Spleen (tissue), 11 donors: Measurements from ENCODE around the gene TMTC2. TPM values are rescaled to one million over a fixed set of nuclear protein-coding genes. Genes with fewer than 3 reads are reported as not detected.

Source experiments
- DNase-seq: peaks from one replicate; pipeline ENCODE4 v3.0.0-alpha.2; 2020
- H3K27ac ChIP-seq, 8 donors: fragments of 200-600 bp; sonication (generic) in 7 of 8; 1 replicate in 4 of 8; 2 replicates in 4 of 8; pipeline versions ENCODE4 v1.5.0 to v1.8.0; 2016 to 2021; ENCODE audit warnings: inconsistent platforms in 4 of 8, mild to moderate bottlenecking in 4 of 8, moderate library complexity in 1 of 8
- H3K27me3 ChIP-seq, 7 donors: fragments of 200-600 bp; sonication (generic) in 6 of 7; replicated peaks in 1 of 7; 1 replicate in 4 of 7; 2 replicates in 3 of 7; pipeline versions ENCODE4 v1.5.0 to v1.8.0; 2016 to 2021; ENCODE audit warnings: inconsistent platforms in 3 of 7, mild to moderate bottlenecking in 1 of 7
- H3K36me3 ChIP-seq, 6 donors: fragments of 200-600 bp; sonication (generic) in 5 of 6; 1 replicate in 4 of 6; 2 replicates in 2 of 6; pipeline versions ENCODE4 v1.5.0 to v1.8.0; 2016 to 2021; ENCODE audit warnings: inconsistent platforms in 2 of 6
- H3K4me1 ChIP-seq, 6 donors: fragments of 200-600 bp; sonication (generic) in 5 of 6; 1 replicate in 3 of 6; 2 replicates in 3 of 6; pipeline versions ENCODE4 v1.5.0 to v1.8.0; 2016 to 2021; ENCODE audit warnings: inconsistent platforms in 3 of 6
- H3K4me3 ChIP-seq, 8 donors: fragments of 200-600 bp; sonication (generic) in 7 of 8; 1 replicate in 4 of 8; 2 replicates in 4 of 8; pipeline versions ENCODE4 v1.5.0 to v1.8.0; 2016 to 2021; ENCODE audit warnings: inconsistent platforms in 4 of 8, mild to moderate bottlenecking in 4 of 8, moderate library complexity in 2 of 8
- H3K9me3 ChIP-seq, 8 donors: fragments of 200-600 bp; sonication (generic) in 7 of 8; 1 replicate in 4 of 8; 2 replicates in 4 of 8; pipeline versions ENCODE4 v1.5.0 to v1.8.0; 2016 to 2021; ENCODE audit warnings: inconsistent platforms in 4 of 8
- POLR2A ChIP-seq, 3 donors: fragments of 450-650 bp; IDR thresholded peaks; one replicate each; pipeline ENCODE4 v1.5.1; 2017; ENCODE audit warnings: antibody characterized with exemption in 3 of 3, mild to moderate bottlenecking in 1 of 3
- POLR2AphosphoS5 ChIP-seq, 3 donors: sonication (generic); formaldehyde crosslinking; IDR thresholded peaks; one replicate each; pipeline ENCODE4 v1.5.1; 2017; ENCODE audit warnings: antibody characterized with exemption in 3 of 3
- WGBS, 5 donors: extraction: QIAGEN DNeasy Blood & Tissue Kit in 3 of 5; methylation state at CpG; one replicate each; pipeline versions ENCODE4 v1.1.5 to v1.1.7; 2013 to 2018; 5-methylcytosine and 5-hydroxymethylcytosine counted together
- intact Hi-C: fragments of 100-400 bp; cut with DNase I; formaldehyde crosslinking; loops from one replicate; pipeline ENCODE4 v1.15.0; 2023; ENCODE audit warnings: low total_unique reads
- polyA plus RNA-seq, 3 donors: library from polyadenylated mRNA; stranded (reverse); fragments of 200-250 nt; gene quantifications; one replicate each; pipeline ENCODE4 v1.2.1, GENCODE V29; 2013
- total RNA-seq, 7 donors: library from RNA; depleted of rRNA in 3 of 7; stranded (reverse); fragments of >200 nt in 3 of 7; fragmentation: NEBNext Ultra II Directional in 4 of 7; extraction: Animal tissue kit (Norgen Biotek cat#: 25700) in 4 of 7; gene quantifications; one replicate each; pipeline versions ENCODE4 v1.1.0 to v1.2.1, GENCODE V29; 2016 to 2021
- TF ChIP-seq, protein P1 (sequence below), 11 experiments: fragments of 200-600 bp in 7 of 11; fragments of 450-650 bp in 4 of 11; sonication (generic) in 4 of 11; IDR thresholded peaks in 8 of 11; conservative IDR thresholded peaks in 3 of 11; 1 replicate in 7 of 11; 2 replicates in 4 of 11; pipeline versions ENCODE4 v1.4.0 to v1.8.0; 2016 to 2021; ENCODE audit warnings: antibody characterized with exemption in 11 of 11, inconsistent platforms in 4 of 11, mild to moderate bottlenecking in 1 of 11
- donor health status: healthy with polysubstance abuse.
- donor health status: DM: no; HTN: no; CAD: no; lungs with moderate emphysema.
- donor health status: DM: no; HTN: no; CAD: no.
- donor health status: Bipolar disorder and iron deficiency.
- donor health status: healthy.
- donor health status: DM: no; HTN: no; CAD: no.
- donor health status: DM: yes; HTN: yes; CAD: no.

Gene TMTC2
- total and polyA plus RNA-seq, 10 donors, result 0.74 to 8.5 (median 4.0) TPM

DNA sequence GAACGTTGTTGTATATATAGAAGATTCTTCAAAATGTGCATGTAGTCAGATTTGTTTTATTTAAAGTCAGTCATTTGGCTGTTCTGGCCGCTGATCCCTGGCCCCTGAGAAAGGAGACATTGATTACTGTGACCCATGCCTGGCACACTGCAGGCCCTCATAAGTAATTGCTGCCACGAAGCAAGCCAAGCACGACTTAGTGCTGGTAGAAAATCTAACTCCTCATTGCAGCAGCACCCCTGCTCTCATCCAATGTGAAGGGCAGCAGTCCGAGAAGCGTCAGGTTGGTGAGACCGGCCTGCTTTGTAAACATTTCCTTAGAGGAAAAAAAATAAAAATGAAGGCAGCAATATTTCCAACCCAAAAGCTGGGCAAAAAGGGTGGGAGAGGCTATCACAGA, 22.8 kb upstream of the TMTC2 start:
- Histone ChIP-seq H3K4me3 (no peak overlapping the region), H3K9me3 (peaks cover 0 to 7% (median 0%) of the 10 kb centered on the region in 8 donors), H3K4me1 (no peaks in the 10 kb centered on the region), H3K27ac (no peak overlapping the region), H3K36me3 (no peaks in the 10 kb centered on the region), H3K27me3 (no peaks in the 10 kb centered on the region)
- 70 to 83% (median 75%) methylated on average over 7 of the region's 7 CpGs for WGBS, 5 donors
- intact Hi-C loops, result no loop called here
- no peak for DNase-seq
- TF ChIP-seq POLR2A (IDR thresholded peaks at IDR 0.05) (no peak), POLR2AphosphoS5 (IDR thresholded peaks at IDR 0.05) (no peak)
- TF ChIP-seq, protein P1, sequence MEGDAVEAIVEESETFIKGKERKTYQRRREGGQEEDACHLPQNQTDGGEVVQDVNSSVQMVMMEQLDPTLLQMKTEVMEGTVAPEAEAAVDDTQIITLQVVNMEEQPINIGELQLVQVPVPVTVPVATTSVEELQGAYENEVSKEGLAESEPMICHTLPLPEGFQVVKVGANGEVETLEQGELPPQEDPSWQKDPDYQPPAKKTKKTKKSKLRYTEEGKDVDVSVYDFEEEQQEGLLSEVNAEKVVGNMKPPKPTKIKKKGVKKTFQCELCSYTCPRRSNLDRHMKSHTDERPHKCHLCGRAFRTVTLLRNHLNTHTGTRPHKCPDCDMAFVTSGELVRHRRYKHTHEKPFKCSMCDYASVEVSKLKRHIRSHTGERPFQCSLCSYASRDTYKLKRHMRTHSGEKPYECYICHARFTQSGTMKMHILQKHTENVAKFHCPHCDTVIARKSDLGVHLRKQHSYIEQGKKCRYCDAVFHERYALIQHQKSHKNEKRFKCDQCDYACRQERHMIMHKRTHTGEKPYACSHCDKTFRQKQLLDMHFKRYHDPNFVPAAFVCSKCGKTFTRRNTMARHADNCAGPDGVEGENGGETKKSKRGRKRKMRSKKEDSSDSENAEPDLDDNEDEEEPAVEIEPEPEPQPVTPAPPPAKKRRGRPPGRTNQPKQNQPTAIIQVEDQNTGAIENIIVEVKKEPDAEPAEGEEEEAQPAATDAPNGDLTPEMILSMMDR (IDR thresholded peaks at IDR 0.05 in 8 of 11, conservative IDR thresholded peaks at IDR 0.05 in 3 of 11), result no peak

DNA sequence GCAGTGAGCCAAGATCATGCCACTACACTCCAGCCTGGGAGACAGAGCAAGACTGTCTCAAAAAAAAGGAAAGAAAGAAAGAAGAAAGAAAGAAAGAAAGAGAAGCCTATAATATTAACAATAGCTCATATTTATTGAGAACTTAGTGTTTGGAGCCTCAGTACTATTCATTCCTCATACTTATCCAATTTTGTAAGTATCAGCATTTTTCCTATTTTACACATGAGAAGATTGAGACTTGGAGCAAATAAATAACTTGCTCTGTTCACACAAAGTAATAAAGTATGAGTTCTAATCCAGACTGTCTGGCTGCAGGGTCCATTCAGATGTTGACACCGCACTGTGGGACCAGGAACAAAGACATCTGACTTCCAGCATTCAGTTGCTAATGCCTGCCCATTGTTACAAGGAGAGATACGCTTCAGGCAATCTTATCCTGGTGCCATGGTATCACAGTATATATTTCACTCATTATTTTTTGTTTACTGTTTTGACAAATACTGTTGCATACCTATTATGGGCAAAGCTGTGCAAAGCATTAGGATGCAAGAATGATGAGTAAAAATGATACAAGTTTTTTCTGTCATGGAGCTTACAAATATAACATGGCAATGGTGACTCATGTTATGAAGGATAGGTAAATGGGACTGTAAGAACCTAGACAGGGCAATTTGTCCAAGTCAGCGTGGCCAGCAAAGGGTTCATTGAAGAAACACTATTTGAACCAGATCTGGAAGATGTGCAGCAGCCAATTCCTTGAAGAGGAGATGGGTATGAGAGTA, 21.4 kb upstream of the TMTC2 start:
- intact Hi-C loops, result no loop called here
- H3K4me1 ChIP-seq, result no peaks in the 10 kb centered on the region
- no peaks in the 10 kb centered on the region for H3K9me3 ChIP-seq
- no peak overlapping the region for H3K4me3 ChIP-seq
- no peak for DNase-seq
- no peak for TF ChIP-seq POLR2AphosphoS5 (IDR thresholded peaks at IDR 0.05)
- H3K27me3 ChIP-seq, result no peaks in the 10 kb centered on the region
- no peak overlapping the region for H3K27ac ChIP-seq
- H3K36me3 ChIP-seq, result no peaks in the 10 kb centered on the region
- WGBS, 5 donors, result 75 to 92% (median 84%) methylated on average over 3 of the region's 3 CpGs

DNA sequence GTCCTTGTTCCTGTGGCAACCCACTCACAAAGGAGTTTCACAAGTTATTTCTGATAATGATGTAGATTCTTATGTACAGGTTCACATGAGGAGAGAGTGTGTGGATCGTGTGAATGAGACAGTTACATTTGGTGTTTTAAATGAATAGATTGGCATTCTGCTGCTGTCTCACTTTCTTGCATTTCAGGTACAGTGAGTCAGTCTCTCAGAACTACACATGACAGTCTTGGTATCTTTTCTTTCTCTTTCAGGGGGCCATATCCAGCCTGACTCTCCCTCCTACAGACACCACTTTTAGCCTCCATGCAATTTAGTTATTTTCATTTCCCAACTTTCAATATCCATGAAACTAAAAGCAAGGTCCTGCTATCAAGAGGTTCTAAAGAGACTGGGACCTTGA, 19.9 kb upstream of the TMTC2 start:
- no peak for TF ChIP-seq POLR2AphosphoS5 (IDR thresholded peaks at IDR 0.05)
- TF ChIP-seq POLR2A (IDR thresholded peaks at IDR 0.05), result no peak
- TF ChIP-seq, protein P1 (IDR thresholded peaks at IDR 0.05 in 8 of 11, conservative IDR thresholded peaks at IDR 0.05 in 3 of 11), result no peak
- Histone ChIP-seq H3K9me3 (no peaks in the 10 kb centered on the region), H3K4me1 (no peaks in the 10 kb centered on the region), H3K4me3 (no peak overlapping the region), H3K27ac (no peak overlapping the region), H3K27me3 (no peaks in the 10 kb centered on the region), H3K36me3 (no peaks in the 10 kb centered on the region)
- no peak for DNase-seq
- intact Hi-C loops, result no loop called here
- whole genome bisulfite sequencing, 5 donors, result 79 to 90% (median 85%) methylated on average over 1 of the region's 1 CpG

DNA sequence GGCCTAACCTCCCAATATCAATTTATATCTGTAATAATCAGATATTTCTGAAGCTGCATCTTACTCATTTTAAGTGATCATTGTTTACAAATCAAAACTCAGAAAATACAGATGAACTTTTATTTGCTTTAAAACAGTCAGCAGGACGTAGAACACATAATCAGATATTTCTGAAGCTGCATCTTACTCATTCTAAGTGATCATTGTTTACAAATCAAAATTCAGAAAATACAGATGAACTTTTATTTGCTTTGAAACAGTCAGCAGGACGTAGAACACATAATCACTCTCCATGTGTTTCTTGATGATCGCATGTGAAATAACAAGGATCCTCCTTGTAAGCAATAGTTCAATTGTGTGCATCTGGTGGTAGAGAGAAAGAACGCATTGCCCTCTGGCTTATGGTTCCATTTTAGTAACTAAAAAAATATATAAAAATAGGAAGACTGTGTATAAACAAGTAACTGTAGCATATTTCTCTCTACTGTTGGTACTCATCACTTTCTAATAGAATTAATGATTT, 15.0 kb upstream of the TMTC2 start:
- 82 to 92% (median 86%) methylated on average over 4 of the region's 4 CpGs for WGBS, 5 donors

More for the DNA sequence above, 15.0 kb upstream of the TMTC2 start:
- no peak for DNase-seq
- intact Hi-C loops, result no loop called here
- no peaks in the 10 kb centered on the region for H3K36me3 ChIP-seq
- H3K9me3 ChIP-seq, result no peaks in the 10 kb centered on the region
- no peak overlapping the region for H3K27ac ChIP-seq
- H3K27me3 ChIP-seq, result no peaks in the 10 kb centered on the region
- no peak overlapping the region for H3K4me3 ChIP-seq
- TF ChIP-seq POLR2AphosphoS5 (IDR thresholded peaks at IDR 0.05), result no peak
- no peak for TF ChIP-seq POLR2A (IDR thresholded peaks at IDR 0.05)
- TF ChIP-seq, protein P1 (IDR thresholded peaks at IDR 0.05 in 8 of 11, conservative IDR thresholded peaks at IDR 0.05 in 3 of 11), result no peak
- H3K4me1 ChIP-seq, result no peaks in the 10 kb centered on the region
